ENCODE results near the gene SLU7. TPM values are rescaled to one million over a fixed set of nuclear protein-coding genes. Genes with fewer than 3 reads are reported as not detected.

SLU7 gene
- total RNA-seq, 1 experiment from 2014 or later, result 75.3 TPM

GRCh38 chr5:160455600-160455999 lies 36.7 kb upstream of the SLU7 start:
- Histone ChIP-seq H3K9me2 (ENCODE audit: insufficient read depth) (no peaks in the 10 kb centered on the region), H2AFZ (no peak overlapping the region), H3K4me1 (replicated peaks; ENCODE audit: insufficient read depth) (no peaks in the 10 kb centered on the region), H3F3A (ENCODE audit: insufficient read depth, low read depth) (no peaks in the 10 kb centered on the region), H4K20me1 (ENCODE audit: insufficient read depth) (no peaks in the 10 kb centered on the region), H3K9me3 (ENCODE audit: insufficient read depth, low read depth) (no peaks in the 10 kb centered on the region), H3K4me2 (no peak overlapping the region), H3K36me3 (ENCODE audit: low read depth) (no peaks in the 10 kb centered on the region), H3K4me3 (no peak overlapping the region), H3K27ac (no peak overlapping the region), H3K79me2 (ENCODE audit: low read depth) (no peaks in the 10 kb centered on the region), H3K27me3 (ENCODE audit: insufficient read depth, low read depth) (peaks cover 3% of the 10 kb centered on the region; the same call in 1 of the 2 replicates)
- ChIA-PET POLR2A (ENCODE audit: unreplicated experiment) (no interaction called here), CTCF (no interaction called here)
- TF ChIP-seq CTCF (conservative IDR thresholded peaks at IDR 0.05) (no peak), EZH2 (IDR thresholded peaks at IDR 0.05; ENCODE audit: low read depth) (no peak)
- BruUV-seq (replicated peaks), result no TSS peak
- no peak for DNase-seq
- intact Hi-C loops (cut with micrococcal nuclease; ENCODE audit: unreplicated experiment), result no loop called here

- ChIA-PET CTCF (no interaction called here), POLR2A (ENCODE audit: unreplicated experiment) (no interaction called here)
- Histone ChIP-seq H3K36me3 (ENCODE audit: low read depth) (no peaks in the 10 kb centered on the region), H3K9me2 (ENCODE audit: insufficient read depth) (no peaks in the 10 kb centered on the region), H3K4me3 (no peak overlapping the region), H3K79me2 (ENCODE audit: low read depth) (no peaks in the 10 kb centered on the region), H3K4me2 (no peak overlapping the region), H2AFZ (no peak overlapping the region), H4K20me1 (ENCODE audit: insufficient read depth) (no peaks in the 10 kb centered on the region), H3K9me3 (ENCODE audit: insufficient read depth, low read depth) (no peaks in the 10 kb centered on the region), H3K27ac (no peak overlapping the region), H3F3A (ENCODE audit: insufficient read depth, low read depth) (no peaks in the 10 kb centered on the region), H3K4me1 (replicated peaks; ENCODE audit: insufficient read depth) (no peaks in the 10 kb centered on the region), H3K27me3 (ENCODE audit: insufficient read depth, low read depth) (peaks cover 3% of the 10 kb centered on the region; the same call in 1 of the 2 replicates)
- TF ChIP-seq CTCF (conservative IDR thresholded peaks at IDR 0.05) (no peak), EZH2 (IDR thresholded peaks at IDR 0.05; ENCODE audit: low read depth) (no peak)
- no peak for DNase-seq
- intact Hi-C loops (cut with micrococcal nuclease; ENCODE audit: unreplicated experiment), result no loop called here
- no TSS peak for BruUV-seq (replicated peaks)
Observed at GRCh38 chr5:160453751-160454150, 34.9 kb upstream of the SLU7 start.

- no TSS peak for BruUV-seq (replicated peaks)
- Histone ChIP-seq H3K4me3 (no peak overlapping the region), H3K27ac (no peak overlapping the region), H4K20me1 (ENCODE audit: insufficient read depth) (no peaks in the 10 kb centered on the region), H3K27me3 (ENCODE audit: insufficient read depth, low read depth) (peaks cover 3% of the 10 kb centered on the region; the same call in 1 of the 2 replicates), H3K79me2 (ENCODE audit: low read depth) (no peaks in the 10 kb centered on the region), H3K4me2 (no peak overlapping the region), H3F3A (ENCODE audit: insufficient read depth, low read depth) (no peaks in the 10 kb centered on the region), H3K36me3 (ENCODE audit: low read depth) (no peaks in the 10 kb centered on the region), H3K9me3 (ENCODE audit: insufficient read depth, low read depth) (no peaks in the 10 kb centered on the region), H3K9me2 (ENCODE audit: insufficient read depth) (no peaks in the 10 kb centered on the region), H2AFZ (no peak overlapping the region), H3K4me1 (replicated peaks; ENCODE audit: insufficient read depth) (no peaks in the 10 kb centered on the region)
- intact Hi-C loops (cut with micrococcal nuclease; ENCODE audit: unreplicated experiment), result no loop called here
- ChIA-PET POLR2A (ENCODE audit: unreplicated experiment) (interaction anchor here (0.6 kb wide), 1 partner anchor 1448 kb away, joined by 3 read pairs; no protein-coding TSS in a partner anchor), CTCF (no interaction called here)
- DNase-seq, result no peak
- TF ChIP-seq CTCF (conservative IDR thresholded peaks at IDR 0.05) (no peak), EZH2 (IDR thresholded peaks at IDR 0.05; ENCODE audit: low read depth) (no peak)
Observed at GRCh38 chr5:160452795-160453194, 33.9 kb upstream of the SLU7 start.

Data from PC-9 (cell line).